ENCODE data around the gene METTL14.

The METTL14 gene

GRCh38 chr4:118683513-118683912, 1.7 kb upstream of the METTL14 start:
- no peak overlapping the region for H3K4me3 ChIP-seq (replicated peaks; ENCODE audit: low read depth, low read length)
- no peak for TF ChIP-seq CTCF (IDR thresholded peaks at IDR 0.05; ENCODE audit: low read length, missing control alignments)
- no peak for DNase-seq (ENCODE audit: low read depth)

GRCh38 chr4:118703118-118703517, 17.9 kb downstream of the METTL14 start:
- TF ChIP-seq CTCF (IDR thresholded peaks at IDR 0.05; ENCODE audit: low read length, missing control alignments), result no peak
- H3K4me3 ChIP-seq (replicated peaks; ENCODE audit: low read depth, low read length), result no peak overlapping the region
- no peak for DNase-seq (ENCODE audit: low read depth)

GRCh38 chr4:118711052-118711451, 25.9 kb downstream of the METTL14 start:
- no peak for TF ChIP-seq CTCF (IDR thresholded peaks at IDR 0.05; ENCODE audit: low read length, missing control alignments)
- no peak overlapping the region for H3K4me3 ChIP-seq (replicated peaks; ENCODE audit: low read depth, low read length)
- no peak for DNase-seq (ENCODE audit: low read depth)

GRCh38 chr4:118712872-118713271, 27.7 kb downstream of the METTL14 start:
- no peak for DNase-seq (ENCODE audit: low read depth)
- no peak for TF ChIP-seq CTCF (IDR thresholded peaks at IDR 0.05; ENCODE audit: low read length, missing control alignments)
- H3K4me3 ChIP-seq (replicated peaks; ENCODE audit: low read depth, low read length), result no peak overlapping the region

- no peak for TF ChIP-seq CTCF (IDR thresholded peaks at IDR 0.05; ENCODE audit: low read length, missing control alignments)
- DNase-seq (ENCODE audit: low read depth), result no peak
- H3K4me3 ChIP-seq (replicated peaks; ENCODE audit: low read depth, low read length), result no peak overlapping the region
Observed at GRCh38 chr4:118714682-118715081, 29.5 kb downstream of the METTL14 start.

- DNase-seq (ENCODE audit: low read depth), result no peak
- no peak overlapping the region for H3K4me3 ChIP-seq (replicated peaks; ENCODE audit: low read depth, low read length)
- no peak for TF ChIP-seq CTCF (IDR thresholded peaks at IDR 0.05; ENCODE audit: low read length, missing control alignments)
Observed at GRCh38 chr4:118716304-118716703, 31.1 kb downstream of the METTL14 start.

GRCh38 chr4:118718511-118719170, 33.4 kb downstream of the METTL14 start:
- no peak for TF ChIP-seq CTCF (IDR thresholded peaks at IDR 0.05; ENCODE audit: low read length, missing control alignments)
- DNase-seq (ENCODE audit: low read depth), result no peak
- H3K4me3 ChIP-seq (replicated peaks; ENCODE audit: low read depth, low read length), result no peak overlapping the region

All from fibroblast of pulmonary artery (primary cell).